ENCODE data around the gene ZNF12.

- TF ChIP-seq POLR2A (IDR thresholded peaks at IDR 0.05; ENCODE audit: low read length) (no peak), GATA1 (IDR thresholded peaks at IDR 0.05; ENCODE audit: low read depth, low read length) (no peak)
Observed at GRCh38 chr7:6643915-6644625, 62.7 kb downstream of the ZNF12 start.

All from erythroblast (primary cell).